Right hindlimb (tissue), 1 donor: ENCODE data around the gene CRLF1.
A peak's percentile ranks its signal among the peaks of the same experiment; 100 is the strongest.

Source experiments
- DNase-seq: peaks from one replicate; pipeline ENCODE4 v3.0.0-alpha.2; 2018

Gene CRLF1

DNA sequence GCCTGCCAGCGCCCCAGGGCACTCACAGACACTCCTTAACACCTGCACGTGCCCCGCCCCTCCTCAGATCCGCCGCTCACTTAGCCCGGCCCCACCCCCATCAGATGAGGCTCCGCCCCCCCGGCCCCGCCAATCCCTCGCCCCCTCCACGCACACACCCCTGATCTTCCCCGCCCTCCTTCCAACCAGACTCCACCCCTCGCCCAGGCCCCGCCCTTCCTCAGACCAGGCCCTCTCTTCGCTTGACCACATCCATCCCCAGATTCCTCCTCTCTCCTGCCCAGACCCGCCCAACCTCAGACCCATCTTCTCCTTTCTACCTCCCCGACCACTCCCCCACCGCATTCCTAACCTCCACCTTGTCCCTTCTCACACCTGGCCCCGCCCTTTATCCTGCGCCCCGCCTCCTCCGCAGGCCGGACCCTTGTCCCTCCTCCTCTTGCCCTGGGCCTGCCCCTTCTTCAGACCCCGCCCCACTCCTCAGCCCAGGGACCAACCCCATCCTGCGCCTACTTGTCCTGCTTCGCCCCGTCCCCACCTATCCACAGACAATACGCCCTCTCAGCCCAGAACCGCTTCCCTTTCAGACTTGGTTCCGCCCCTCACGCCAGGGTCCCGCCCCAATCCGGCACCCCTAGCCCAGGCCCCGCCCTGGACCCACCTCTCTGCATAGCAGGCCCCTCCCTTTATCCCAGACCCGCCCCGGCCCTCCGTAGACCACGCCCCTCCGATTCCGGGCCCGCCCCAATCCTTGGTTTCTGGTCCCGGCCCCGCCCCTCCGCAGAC, 29.8 kb upstream of the CRLF1 start:
- peak; percentile 96 for DNase-seq

DNA sequence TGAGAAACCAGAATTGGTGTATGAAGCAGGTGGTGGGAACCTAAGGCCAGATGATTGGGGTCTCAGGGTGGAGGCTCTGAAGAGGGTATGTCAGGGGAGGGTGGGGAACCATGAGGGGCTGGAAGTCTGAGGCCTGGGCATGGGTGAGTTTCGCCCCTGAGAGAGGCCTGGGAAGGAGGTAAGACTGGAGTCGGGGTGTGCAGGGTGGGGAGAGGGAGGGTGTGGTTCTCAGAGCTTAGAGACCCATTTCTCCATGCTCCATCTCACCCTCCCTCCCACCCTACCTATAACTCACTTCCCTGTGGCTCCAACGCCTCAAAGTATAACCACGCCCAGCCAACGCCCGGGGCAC, 29.2 kb upstream of the CRLF1 start:
- DNase-seq, result no peak

DNA sequence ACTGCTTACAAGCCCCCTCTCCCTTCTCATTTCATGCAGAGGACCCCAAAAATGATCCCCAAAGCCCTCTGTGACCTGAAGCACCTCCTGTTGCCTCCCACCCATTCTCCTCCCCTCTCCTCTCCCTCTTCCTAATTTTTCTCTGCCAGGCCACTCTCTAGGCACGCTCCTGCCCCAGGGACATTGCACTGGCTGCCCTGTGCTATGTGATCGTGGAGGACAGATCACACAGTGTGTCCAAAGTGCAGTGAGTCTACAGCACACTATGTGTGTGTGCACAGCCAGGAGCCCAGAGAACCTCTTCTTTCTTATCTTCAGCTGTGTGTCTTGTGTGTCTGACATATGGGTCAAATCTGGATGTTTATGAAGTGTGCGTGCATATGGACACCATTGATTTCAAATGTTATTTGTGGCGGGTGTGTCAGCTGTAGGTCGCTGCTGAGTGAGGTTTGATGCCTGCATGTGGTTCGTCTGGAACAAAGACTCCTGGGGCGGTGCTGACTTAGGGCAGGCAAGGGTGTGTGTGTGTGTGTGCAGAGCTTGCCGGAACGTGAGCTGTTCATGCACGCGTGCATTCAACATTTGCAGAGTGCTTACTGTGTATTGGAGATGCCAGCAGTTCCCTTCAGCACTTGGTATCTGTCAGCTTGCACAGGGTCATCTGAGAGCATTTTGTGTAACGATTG, 28.2 kb upstream of the CRLF1 start:
- no peak for DNase-seq

DNA sequence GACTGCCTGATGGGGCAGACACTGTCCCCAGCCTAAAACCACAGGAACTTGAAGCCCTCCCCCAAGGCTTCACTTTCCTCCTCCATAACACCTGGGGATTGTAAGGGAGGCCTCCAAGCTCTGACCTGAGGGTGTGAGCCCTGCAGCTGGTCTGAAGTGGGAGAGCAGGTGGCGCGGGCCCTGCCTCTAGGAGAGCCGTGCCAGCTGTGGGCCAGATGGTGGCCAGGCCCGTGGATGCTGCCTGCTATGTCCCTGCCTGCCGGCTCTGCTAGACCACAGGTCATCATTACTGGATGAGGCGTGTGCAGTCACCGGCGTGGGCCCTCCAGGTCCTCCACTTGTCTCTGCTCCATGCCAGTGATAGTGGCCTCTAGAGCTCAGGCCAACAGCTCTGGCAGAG, 26.7 kb upstream of the CRLF1 start:
- peak; percentile 39 for DNase-seq

DNA sequence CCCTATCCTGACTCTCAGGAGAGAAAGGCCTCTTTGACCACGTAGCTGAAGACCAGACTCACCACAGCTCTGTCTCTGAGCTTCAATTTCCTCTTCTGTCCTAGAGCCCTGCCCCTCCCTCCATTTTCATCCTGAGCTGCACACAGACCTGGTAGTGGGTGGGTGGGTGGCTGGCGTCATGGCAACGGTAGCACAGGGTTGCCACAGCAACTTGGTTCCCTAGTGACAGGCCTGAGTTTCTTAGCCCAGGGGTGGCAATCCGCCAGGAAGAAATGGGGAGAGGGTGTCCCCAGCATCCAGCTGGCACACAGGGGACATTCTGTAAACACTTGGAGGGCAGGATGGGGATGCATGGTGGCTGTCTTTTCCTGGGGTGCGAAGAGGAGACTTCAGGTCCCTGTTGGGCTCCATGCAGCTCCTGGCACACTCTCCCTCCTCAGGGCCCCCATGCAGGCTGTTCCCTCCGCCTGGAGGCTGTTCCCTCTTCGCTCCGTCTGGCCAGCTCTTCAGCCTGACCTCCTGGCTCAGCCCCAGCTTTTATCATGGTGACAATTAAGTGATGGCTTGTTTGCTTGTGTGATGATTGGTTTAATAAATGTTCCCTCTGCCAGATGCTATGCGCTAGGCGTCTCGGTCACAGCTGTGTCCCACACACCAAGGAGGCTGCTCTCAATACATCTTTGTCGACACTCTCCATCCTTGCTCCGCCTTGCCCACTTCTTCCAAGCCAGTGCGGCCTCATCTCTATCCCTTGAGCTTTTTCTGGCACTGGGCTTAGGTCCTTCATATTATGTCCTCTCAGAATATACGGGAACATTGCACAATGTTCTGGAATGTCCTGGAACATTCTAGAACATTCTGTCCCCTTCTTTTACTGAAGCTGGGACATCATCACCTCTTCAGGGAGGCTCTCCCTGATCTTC, 22.8 kb upstream of the CRLF1 start:
- no peak for DNase-seq

DNA sequence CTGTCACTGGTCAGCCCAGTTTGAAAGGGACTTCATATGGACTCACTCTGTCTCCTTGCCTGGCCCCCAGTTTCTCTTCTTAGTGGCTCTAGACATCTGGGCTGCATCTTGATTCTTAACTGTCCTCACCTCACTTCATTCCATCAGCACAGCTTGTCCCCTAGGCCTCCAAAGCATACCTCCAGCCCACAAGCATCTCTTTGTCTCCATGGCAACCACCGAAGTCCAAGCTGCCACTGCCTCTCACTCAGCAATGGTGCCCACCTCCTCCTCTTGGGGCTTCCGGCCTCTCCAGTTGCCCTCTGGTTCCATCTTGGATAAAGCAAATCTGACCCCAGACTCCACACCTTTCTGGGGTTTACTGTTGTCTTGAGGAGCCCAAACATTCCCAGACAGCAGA, 20.3 kb upstream of the CRLF1 start:
- no peak for DNase-seq

DNA sequence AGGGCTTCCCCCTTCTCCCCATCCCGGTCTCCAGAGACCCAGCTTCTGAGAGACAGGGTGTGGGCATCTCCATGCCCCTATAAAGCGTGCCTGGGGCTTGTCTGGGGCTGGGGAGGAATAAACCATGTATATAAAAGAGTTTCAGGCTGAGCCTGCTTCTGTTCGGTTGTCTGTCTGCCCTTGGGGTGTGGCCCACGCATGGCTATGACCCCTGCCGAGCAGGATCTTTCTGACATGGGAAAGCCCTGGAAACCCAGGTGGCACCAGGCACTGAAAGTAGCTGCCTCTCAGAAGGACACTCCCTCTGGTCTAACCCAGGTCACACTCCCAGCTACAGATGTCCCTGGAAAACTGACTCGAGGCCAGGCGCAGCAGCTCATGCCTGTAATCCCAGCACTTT, 14.3 kb upstream of the CRLF1 start:
- no peak for DNase-seq

DNA sequence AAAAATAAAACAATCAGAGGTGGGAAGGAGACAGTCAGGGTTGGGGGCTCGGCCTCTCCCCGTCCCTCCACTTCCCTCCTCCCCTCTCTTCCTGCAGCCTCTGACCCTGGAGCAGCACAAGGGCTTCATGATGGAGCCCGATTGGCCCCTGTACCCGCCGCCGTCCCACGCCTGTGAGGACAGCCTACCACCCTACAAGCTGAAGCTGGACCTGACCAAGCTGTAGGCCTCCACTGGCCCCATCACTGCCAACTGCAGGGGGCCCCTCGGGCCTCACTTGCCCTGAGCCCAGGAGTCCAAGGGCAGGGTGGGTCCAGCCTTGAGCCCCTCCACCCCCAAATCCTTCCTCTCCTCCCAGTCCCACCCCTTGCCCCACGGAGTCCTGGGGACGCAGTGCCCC, 13.7 kb upstream of the CRLF1 start:
- no peak for DNase-seq

DNA sequence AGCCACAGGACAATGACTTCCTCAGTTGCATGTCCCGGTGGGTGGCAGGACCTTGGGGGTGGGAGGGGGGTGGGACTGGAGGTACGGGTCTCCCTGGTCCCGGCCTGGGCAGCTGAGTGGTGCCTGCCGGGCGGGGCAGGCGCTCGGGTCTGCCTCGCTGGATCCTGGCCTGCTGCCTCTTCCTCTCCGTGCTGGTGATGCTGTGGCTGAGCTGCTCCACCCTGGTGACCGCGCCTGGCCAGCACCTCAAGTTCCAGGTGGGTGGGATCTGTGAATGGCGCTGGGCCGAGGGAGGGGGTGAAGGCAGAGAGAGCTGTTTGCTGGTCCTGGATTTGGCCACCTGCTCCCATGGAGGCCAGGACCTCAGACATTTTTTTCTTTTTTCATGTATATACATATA, 11.6 kb upstream of the CRLF1 start:
- no peak for DNase-seq

DNA sequence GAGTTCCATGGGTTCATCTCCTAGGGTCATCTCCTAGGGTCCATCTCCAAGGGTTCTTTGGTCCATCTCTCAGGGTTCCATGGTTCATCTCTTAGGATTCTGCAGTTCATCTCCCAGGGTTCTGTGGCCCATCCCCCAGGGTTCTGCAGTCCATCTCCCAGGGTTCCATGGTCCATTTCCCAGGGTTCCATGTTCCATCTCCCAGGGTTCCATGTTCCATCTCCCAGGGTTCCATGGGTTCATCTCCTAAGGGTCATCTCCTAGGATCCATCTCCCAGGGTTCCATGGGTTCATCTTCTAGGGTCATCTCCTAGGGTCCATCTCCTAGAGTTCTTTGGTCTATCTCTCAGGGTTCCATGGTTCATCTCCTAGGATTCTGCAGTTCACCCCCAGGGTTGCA, 11.0 kb upstream of the CRLF1 start:
- DNase-seq, result no peak

DNA sequence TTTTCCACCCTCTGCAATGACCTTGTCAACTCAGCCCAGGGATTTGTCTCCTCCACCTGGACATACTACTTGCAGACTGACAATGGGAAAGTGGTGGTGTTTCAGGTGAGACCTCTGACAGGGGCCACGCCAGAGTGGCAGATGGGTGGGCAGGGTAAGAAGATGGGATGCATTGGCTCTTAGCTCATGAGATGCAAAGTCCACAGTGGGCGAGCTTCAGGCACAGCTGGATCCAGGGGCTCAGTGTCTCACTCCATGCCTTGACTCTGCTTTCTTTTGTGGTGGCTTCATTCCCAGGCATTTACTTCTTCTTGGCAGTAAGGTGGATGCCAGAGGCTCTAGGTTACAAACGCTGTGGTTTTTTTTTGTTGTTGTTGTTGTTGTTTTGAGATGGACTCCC, 9.4 kb upstream of the CRLF1 start:
- no peak for DNase-seq

DNA sequence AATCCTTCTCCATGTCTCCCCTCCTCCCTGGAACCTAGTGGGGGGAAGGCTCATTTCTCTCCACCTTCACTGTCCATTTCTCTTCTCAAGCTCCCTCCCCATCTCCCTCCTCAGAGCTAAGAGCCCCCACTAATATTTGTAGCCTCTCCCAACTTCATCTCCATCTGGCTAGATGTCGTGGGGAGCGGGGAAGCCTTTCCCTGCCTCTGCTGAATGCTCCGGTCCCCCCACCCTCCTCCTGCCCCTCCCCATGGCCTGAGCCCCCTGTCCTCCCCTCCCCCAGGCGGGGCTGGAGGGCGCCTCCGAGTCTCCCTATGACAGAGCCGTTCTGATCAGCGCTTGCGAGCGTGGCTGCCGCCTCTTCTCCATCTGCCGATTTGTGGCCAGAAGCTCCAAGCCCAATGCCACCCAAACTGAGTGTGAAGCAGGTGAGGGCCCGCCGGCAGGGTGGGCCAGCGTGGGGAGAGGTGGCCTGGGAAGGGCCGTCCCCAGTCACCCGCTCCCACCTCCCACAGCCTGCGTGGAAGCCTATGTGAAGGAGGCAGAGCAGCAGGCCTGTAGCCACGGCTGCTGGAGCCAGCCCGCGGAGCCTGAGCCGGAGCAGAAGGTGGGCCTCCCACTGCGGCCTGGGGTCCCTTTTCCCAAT, 7.1 kb upstream of the CRLF1 start:
- DNase-seq, result no peak

DNA sequence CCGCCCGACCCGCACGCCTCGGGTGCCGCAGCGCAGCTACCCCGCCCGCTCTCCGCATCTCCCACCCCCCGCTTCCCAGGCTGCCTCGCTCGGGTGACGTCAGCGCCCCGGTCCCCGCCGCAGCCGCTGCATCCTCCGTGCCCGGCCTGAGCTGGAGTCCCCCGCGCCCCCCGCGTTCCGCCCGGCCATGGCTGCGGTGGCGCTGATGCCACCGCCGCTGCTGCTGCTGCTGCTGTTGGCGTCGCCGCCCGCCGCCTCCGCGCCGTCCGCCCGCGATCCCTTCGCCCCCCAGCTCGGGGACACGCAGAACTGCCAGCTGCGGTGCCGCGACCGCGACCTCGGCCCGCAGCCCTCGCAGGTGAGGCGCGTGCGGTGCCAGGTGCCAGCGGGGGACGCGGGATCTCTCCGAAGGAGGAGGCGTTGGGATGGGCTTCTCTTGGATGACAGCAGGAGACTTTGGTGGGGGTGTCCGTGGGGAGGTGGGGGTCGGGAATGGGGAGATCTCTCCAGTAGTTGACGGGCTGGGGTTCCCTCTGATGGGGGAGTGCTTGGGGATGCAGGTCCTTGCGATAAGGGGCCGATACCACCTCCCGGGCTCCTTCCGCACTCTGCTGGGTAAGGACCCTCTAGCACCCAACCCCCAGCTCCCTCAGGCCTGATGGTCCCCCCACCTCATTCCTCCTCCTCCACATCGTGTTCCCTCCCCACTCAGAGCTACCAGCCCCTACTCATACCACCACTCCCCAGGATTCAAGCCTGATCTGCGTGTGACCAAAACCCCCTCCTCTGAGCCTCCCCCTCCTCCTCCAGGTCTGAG, 6.4 kb upstream of the CRLF1 start, which contains the start of gene TMEM59L:
TMEM59L (plus strand) TSS at position 99 of the 817 bp plus-strand sequence; CDS start at position 188, 89 bp downstream.
- peak; percentile 40 for DNase-seq

DNA sequence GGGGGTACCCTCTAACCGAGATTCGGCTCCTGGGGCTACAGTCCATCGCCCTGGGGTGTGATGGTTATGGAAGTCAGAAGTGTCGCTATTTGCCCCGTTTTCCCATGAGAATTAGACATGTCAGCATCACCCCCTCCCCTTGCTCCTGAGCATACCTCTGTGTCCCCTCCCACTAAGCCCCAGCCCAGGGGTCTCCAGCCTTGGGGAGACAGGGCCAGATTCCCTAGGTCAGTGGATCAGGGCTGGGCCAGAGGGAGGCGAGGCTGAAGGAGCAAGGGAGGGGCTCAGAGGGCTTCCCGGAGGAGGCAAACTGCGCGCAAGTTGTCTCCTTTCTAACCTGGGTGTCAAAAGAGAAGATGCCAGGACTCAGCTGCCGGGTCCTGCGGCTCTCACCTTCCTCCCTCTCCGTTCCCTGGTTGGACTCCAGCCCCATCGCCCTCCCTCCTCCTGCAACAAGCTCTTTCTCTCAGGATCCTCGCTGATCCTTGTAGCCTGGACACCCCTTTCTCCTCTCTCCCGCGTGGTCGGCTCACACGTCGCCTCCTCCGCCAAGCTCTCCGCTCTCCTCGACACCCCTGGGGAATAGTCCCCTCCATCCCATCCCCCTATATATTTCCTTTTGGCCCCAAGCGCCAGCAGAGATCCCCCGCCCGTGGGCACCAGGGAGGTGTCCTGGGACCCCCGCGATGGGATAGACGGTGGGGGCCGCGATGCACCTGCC, 5.6 kb upstream of the CRLF1 start:
- DNase-seq, result no peak

DNA sequence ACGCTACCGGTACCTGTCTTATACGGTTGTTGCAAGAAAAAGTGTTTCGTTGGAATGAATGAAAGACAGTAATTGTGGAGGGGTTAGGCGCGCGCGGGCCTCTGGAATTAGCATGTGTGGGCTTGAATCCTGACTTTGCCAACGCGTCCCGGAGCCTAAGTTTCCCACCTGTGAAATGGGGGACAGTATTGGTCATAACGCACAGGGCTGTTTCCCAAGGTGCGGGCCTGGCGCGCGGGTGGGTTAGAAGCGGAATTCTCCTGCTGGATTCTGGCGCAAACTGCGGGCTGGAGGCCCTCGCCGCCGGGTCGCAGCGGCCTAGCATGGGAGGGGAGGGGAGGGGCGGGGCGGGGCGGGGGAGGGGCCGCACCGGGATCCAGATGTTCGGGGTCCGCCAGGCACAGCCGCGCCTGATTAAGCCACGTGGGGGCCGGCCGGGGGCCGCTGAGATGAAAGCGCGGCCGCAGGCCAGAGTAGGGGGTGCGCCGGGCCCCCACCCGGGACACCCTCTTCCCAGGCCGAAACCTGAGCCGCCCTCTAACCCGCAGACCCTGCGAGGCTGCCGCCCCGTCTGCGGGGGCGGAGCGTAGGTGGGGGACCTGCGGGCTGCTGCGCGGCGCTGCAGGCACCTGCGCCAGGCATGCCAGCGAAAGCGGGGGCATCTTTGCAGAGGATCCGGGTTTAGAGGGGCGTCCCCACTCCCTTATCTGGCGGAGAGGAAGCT, 4.9 kb upstream of the CRLF1 start:
- no peak for DNase-seq

DNA sequence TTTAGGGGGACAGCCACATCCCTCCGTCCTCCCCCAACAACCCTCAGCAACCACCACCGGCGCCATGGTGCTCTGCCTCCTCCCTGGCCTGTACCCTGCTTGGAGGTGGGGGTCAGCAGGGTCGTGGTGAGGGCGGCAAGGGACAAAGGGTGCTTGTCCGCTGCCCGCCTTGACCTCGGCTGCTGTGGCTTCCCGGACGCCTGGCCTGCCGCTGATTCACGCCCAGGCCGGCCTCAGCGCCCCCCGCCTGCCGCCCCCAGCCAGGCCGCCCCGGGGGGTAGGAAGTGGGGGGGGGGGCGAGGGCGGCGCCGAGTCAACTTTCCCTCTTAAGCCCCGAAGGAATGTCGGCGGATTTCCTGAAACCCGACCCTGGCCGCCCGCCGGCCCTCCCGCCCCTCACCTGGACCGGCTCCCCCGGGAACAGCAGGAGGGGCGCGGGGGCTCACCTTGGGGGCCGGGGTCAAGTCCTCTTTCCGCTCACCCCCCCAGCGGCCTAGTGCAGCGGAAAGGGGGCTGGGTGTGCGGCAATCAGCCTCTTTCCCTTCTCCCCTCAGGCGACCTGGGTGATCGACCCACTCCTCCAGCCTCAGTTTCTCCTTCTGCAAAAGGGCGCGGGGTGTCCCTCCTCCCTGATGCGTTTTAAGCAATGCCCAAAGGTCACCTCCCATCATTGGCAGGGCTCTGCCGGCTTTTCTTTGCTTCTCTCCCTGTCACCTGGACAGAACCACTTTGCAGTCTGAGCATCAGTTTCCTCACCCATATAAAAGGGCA, 4.1 kb upstream of the CRLF1 start:
- no peak for DNase-seq

DNA sequence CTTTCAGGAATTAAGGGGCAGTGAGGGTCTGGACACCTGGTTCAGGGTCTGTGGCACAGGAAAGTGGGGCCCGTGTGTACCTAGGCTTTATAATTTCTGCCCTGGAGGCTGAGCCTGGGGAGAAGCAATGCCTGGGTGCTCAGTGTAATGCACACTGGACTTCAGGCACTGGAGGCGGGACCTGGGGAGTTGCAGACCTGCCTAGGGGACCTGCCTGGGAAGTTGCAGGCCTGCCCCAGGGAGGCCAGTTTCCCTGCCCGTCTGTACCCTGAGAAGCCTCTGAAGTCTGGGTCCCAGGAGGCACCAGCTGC, 3.6 kb upstream of the CRLF1 start:
- no peak for DNase-seq

DNA sequence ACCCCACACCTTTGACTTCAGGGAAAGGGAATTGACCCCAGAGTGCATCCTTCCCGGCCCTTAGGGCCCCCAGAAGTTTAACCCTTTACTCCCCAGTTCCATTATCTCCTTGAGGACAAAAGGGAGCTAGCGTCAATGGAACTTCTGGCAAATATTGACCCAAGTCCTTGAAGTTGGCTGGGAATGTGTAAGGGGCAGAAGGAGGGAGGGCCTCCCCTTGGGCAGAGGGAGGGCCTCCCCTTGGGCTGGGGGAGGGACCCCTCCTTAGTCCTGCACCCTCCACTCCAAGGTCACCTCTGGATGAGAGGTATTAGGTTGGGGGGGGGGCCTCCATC, 3.1 kb upstream of the CRLF1 start:
- no peak for DNase-seq

DNA sequence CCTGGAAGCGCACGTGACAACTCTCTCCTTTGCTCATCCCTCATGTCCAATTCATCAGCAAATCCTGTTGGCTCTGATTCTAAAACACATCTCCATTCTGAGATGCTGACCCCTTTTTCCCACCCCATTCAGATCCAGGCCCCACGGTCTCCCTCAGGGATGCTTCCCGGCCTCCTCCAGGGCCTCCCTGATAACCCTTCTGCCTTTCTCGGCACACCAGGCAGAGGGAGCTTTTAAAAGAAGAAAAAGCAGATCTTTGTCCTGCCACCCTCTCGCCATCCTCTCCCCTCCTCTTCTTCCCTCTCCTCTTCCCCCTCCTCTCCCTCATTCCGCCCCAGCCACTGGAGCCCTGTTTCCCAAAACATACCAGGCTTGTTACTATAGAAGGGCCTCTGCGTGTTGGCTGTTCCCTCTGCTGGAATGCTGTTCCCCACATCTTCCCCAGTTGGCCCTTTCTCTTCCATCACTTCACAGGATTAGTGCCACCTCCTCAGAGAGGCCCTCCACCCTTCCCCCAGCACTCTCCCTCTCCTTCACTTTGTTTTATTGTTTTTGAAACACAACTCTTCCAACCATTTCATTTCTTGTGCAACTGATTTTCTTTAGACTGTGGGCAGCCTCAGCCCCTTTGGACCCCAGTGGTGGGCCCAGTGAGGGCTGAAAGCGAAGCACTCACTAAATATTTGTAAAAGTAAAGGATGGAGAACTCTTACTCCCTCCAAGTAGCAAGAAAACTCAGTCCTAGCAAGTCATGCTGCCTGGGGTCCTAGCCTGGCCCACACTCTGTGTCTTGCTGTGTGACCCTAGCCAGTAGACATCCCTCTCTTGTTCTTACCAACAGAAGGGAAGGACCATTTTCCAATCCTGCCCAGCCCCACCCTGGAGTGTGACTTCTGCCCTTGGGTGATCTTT, 2.5 kb upstream of the CRLF1 start:
- DNase-seq, result no peak
